ENCODE measurements around the gene SAMD11.

DNA sequence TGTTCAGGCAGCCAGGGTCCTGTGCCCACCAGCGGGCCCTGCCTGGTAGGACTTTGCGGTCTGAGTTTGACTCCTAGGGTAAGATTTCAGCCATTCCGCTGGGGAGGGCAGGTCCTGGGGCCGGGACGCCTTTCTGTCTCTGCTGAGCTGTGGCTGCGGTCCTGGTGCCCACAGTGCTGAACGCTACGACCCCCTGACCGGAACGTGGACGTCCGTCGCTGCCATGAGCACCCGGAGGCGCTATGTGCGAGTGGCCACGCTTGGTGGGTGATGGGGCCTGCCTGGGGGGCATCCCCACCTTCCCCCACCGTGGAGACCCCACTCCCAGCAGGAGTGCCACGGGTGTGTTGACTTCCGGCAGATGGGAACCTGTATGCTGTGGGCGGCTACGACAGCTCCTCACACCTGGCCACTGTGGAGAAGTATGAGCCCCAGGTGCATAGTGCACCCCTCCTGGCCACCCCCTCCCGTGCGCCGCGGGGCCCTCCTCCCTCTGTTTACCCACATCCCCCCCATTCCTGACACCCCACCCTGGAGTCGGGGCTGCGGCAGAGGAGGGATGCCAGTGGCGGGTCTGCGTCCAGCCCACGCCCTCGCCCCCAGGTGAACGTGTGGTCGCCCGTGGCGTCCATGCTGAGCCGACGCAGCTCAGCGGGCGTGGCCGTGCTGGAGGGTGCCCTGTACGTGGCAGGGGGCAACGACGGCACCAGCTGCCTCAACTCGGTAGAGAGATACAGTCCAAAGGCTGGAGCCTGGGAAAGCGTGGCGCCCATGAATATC, 40.2 kb downstream of the SAMD11 start:
- TF ChIP-seq ZNF274 (IDR thresholded peaks at IDR 0.05; ENCODE audit: low read depth, low read length): no peak
- TF ChIP-seq SUZ12 (IDR thresholded peaks at IDR 0.05; ENCODE audit: extremely low read depth, insufficient read depth, insufficient read length): no peak
- TF ChIP-seq YY1 (IDR thresholded peaks at IDR 0.05; ENCODE audit: insufficient read depth, insufficient read length): no peak
